SU-DHL-6 (cell line): ENCODE results near the gene DSTN.

Source experiments
- H2AFZ ChIP-seq: fragments of 200-600 bp; sonication (generic); 2 replicates; pipeline ENCODE4 v1.6.1; 2014; ENCODE audit warnings: low read depth, mild to moderate bottlenecking, moderate library complexity, mixed read lengths, antibody characterized with exemption, low read length; ENCODE audit not compliant: severe bottlenecking
- H3F3A ChIP-seq: fragments of 200-600 bp; shearing (Covaris generic); 2 replicates; pipeline ENCODE4 v1.6.0; 2016; ENCODE audit warnings: antibody characterized with exemption, mild to moderate bottlenecking; ENCODE audit not compliant: insufficient read depth
- H3K27ac ChIP-seq: fragments of 200-600 bp; sonication (generic); 2 replicates; pipeline ENCODE4 v1.5.1; 2016; ENCODE audit warnings: low read depth, mild to moderate bottlenecking, low read length, moderate library complexity, mixed read lengths
- H3K27me3 ChIP-seq: fragments of 200-600 bp; sonication (generic), shearing (Covaris generic); 2 replicates; pipeline ENCODE4 v1.6.0; 2014; ENCODE audit warnings: mild to moderate bottlenecking, low read length
- H3K36me3 ChIP-seq: fragments of 200-600 bp; sonication (generic); 2 replicates; pipeline ENCODE4 v1.6.1; 2014; ENCODE audit warnings: mild to moderate bottlenecking, low read length, mixed read lengths
- H3K4me2 ChIP-seq: fragments of 300-600, 200-600 bp; shearing (Covaris generic), sonication (generic); 2 replicates; pipeline ENCODE4 v1.6.0; 2014; ENCODE audit warnings: low read length, low read depth, mild to moderate bottlenecking; ENCODE audit not compliant: poor library complexity, severe bottlenecking
- H3K4me3 ChIP-seq: fragments of 200-600 bp; sonication (generic); 2 replicates; pipeline ENCODE4 v1.5.1; 2014; ENCODE audit warnings: antibody characterized with exemption, low read length, mild to moderate bottlenecking, mixed read lengths; ENCODE audit not compliant: insufficient read depth, poor library complexity, severe bottlenecking
- H3K79me2 ChIP-seq: fragments of 200-600 bp; sonication (generic); 2 replicates; pipeline ENCODE4 v1.6.1; 2014; ENCODE audit warnings: mild to moderate bottlenecking, low read length, moderate library complexity; ENCODE audit not compliant: insufficient read depth
- H3K9ac ChIP-seq: fragments of 200-600 bp; sonication (generic); 2 replicates; pipeline ENCODE4 v1.7.0; 2014; ENCODE audit warnings: mild to moderate bottlenecking, low read length
- H3K9me2 ChIP-seq: fragments of 200-600 bp; sonication (generic); replicated peaks from 2 replicates; pipeline ENCODE4 v1.6.1; 2014; ENCODE audit warnings: low read length; ENCODE audit not compliant: insufficient read depth
- H3K9me3 ChIP-seq: fragments of 200-600 bp; sonication (generic); 2 replicates; pipeline ENCODE4 v1.6.1; 2014; ENCODE audit warnings: low read length, mixed read lengths; ENCODE audit not compliant: insufficient read depth
- H4K20me1 ChIP-seq: fragments of 200-600 bp; sonication (generic); 2 replicates; pipeline ENCODE4 v1.6.1; 2014; ENCODE audit warnings: low read depth, mild to moderate bottlenecking, antibody characterized with exemption, low read length, moderate library complexity, mixed read lengths
- CTCF ChIP-seq: fragments of 200-600 bp; sonication (generic); IDR thresholded peaks from one replicate; pipeline ENCODE4 v1.5.1; 2017; ENCODE audit warnings: antibody characterized with exemption, mild to moderate bottlenecking, low read length, moderate library complexity; ENCODE audit not compliant: insufficient read depth, poor library complexity, severe bottlenecking
- EZH2phosphoT487 ChIP-seq: fragments of 200-600 bp; sonication (generic), shearing (Covaris generic); conservative IDR thresholded peaks from 2 replicates; pipeline ENCODE4 v1.6.1; 2018; ENCODE audit warnings: mild to moderate bottlenecking, antibody characterized with exemption, low read length, moderate library complexity, mixed read lengths

DSTN gene

GRCh38 chr20:17568972-17569521, 828 bp upstream of the DSTN start:
- Histone ChIP-seq H3K27ac (no peak overlapping the region), H3K4me3 (no peak overlapping the region)

GRCh38 chr20:17570347-17571152, 675 bp downstream of the DSTN start:
- Histone ChIP-seq H3K9me2 (no peaks in the 10 kb centered on the region), H3F3A (0 out of 2 replicates have a peak, but pooled peaks cover 4% of the 10 kb centered on the region), H3K4me3 (peak overlapping the region; percentile 77), H3K27me3 (no peaks in the 10 kb centered on the region), H2AFZ (peak overlapping the region; percentile 100), H3K9me3 (no peaks in the 10 kb centered on the region), H3K36me3 (no peaks in the 10 kb centered on the region), H3K27ac (no peak overlapping the region), H3K9ac (peak overlapping the region; percentile 75), H3K79me2 (no peaks in the 10 kb centered on the region), H3K4me2 (peak overlapping the region; percentile 76), H4K20me1 (no peaks in the 10 kb centered on the region)
- no peak for TF ChIP-seq CTCF
- TF ChIP-seq EZH2phosphoT487: no peak

More at GRCh38 chr20:17568972-17569521, 828 bp upstream of the DSTN start:
- Histone ChIP-seq H4K20me1 (no peaks in the 10 kb centered on the region), H3K9me3 (no peaks in the 10 kb centered on the region), H2AFZ (no peak overlapping the region), H3F3A (0 out of 2 replicates have a peak, but pooled peaks cover 4% of the 10 kb centered on the region), H3K9ac (no peak overlapping the region), H3K27me3 (no peaks in the 10 kb centered on the region), H3K79me2 (no peaks in the 10 kb centered on the region), H3K9me2 (no peaks in the 10 kb centered on the region), H3K4me2 (no peak overlapping the region), H3K36me3 (no peaks in the 10 kb centered on the region)
- TF ChIP-seq EZH2phosphoT487: no peak

- H3K79me2 ChIP-seq: no peaks in the 10 kb centered on the region
- H3K9me2 ChIP-seq: no peaks in the 10 kb centered on the region
- H2AFZ ChIP-seq: no peak overlapping the region
- no peaks in the 10 kb centered on the region for H3K9me3 ChIP-seq
- H3K4me2 ChIP-seq: peak overlapping the region; percentile 76
- TF ChIP-seq EZH2phosphoT487 (no peak), CTCF (no peak)
- H3K4me3 ChIP-seq: no peak overlapping the region
- no peaks in the 10 kb centered on the region for H4K20me1 ChIP-seq
- no peaks in the 10 kb centered on the region for H3K27me3 ChIP-seq
- H3K9ac ChIP-seq: no peak overlapping the region
- 0 out of 2 replicates have a peak, but pooled peaks cover 4% of the 10 kb centered on the region for H3F3A ChIP-seq
- H3K36me3 ChIP-seq: no peaks in the 10 kb centered on the region
- no peak overlapping the region for H3K27ac ChIP-seq
These were observed 1.3 kb downstream of the DSTN start for GRCh38 chr20:17571153-17571527.

- Histone ChIP-seq H2AFZ (no peak overlapping the region), H3K79me2 (no peaks in the 10 kb centered on the region), H4K20me1 (no peaks in the 10 kb centered on the region), H3K9me2 (no peaks in the 10 kb centered on the region), H3K27me3 (no peaks in the 10 kb centered on the region), H3K4me2 (no peak overlapping the region), H3K4me3 (no peak overlapping the region), H3F3A (0 out of 2 replicates have a peak, but pooled peaks cover 4% of the 10 kb centered on the region), H3K9ac (no peak overlapping the region), H3K27ac (no peak overlapping the region), H3K36me3 (no peaks in the 10 kb centered on the region), H3K9me3 (no peaks in the 10 kb centered on the region)
- TF ChIP-seq EZH2phosphoT487 (no peak), CTCF (no peak)
These were observed 2.3 kb downstream of the DSTN start for GRCh38 chr20:17572034-17572638.
